Stimulated activated CD8-positive, alpha-beta memory T cell treated with anti-CD3 and anti-CD28 coated beads, Interleukin-7, amount 100 ng/mL, for 48 hours (primary cell): ENCODE measurements around the gene SMYD3.

Experiments
- DNase-seq, 2 donors: peaks; one replicate each; pipeline ENCODE4 v3.0.0-alpha.2; 2020; ENCODE audit warnings: low read depth in 1 of 2; ENCODE audit errors: extremely low read depth in 1 of 2

Gene SMYD3

DNA sequence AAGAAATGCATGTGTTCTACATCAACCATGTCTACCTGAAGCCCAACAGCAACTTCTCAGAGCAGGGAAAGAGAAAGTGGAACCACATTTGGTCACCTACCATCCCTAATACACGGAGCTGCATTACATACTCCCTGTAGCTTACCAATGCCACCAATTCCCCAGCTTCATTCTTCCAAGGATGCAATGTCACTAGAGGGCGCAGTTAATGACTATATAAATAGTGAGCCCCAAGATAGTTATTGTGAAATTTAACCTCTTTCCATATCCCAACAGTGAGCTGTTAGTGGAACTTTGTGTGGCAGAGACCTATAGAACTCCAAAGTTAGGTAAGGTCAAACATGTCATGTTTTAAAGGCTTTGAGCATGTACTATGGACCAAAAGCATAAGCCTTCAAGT, 618.3 kb downstream of the SMYD3 start:
- no peak for DNase-seq

DNA sequence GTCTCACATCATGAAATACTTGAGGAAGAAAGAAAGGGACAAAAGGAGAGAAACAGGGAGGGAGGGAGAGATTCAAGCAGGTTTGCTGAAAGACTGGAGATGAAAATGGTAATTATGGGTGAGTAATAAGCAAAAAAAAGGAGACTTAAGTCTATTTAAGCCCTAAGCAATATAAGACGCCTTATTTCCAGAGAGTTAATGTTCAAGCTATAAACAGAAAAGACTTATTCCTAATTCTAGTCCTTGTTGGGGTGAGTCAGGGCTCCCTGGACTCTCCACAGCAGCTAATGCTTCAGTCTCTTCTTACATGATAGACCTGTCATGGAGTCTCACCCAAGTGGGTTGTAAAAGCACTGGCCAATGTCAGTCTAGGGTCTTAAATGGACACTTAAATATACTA, 619.2 kb downstream of the SMYD3 start:
- no peak for DNase-seq

DNA sequence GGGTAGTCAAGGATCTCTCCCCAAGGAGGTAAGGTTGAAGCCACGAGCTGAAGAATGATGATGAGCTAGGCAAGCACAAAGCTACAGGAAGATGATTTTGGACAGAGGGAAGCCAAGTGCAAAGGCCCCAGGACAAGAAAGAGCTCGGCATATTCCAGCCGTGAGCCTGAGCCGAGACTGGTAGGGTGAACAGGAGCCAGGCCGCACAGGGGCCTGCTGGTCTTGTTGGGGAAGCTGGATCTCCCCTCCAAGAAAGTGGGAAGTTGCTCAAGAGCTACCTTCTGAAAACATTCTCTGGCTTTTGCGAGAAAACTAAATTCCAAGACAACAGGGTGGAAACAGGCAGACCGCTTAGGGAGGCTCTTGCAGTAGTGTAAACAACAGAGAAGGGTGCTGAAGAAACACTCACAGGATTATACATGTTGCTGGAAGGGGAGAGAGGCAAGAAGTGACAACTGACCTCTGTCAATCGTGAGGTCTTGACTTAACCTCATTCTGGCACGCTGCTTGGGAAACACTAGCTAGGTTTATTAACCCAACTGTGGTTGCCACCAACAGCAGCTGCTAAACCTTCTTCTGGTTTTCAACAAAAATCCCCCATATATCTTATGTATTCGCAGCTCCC, 625.2 kb downstream of the SMYD3 start:
- DNase-seq, result no peak

DNA sequence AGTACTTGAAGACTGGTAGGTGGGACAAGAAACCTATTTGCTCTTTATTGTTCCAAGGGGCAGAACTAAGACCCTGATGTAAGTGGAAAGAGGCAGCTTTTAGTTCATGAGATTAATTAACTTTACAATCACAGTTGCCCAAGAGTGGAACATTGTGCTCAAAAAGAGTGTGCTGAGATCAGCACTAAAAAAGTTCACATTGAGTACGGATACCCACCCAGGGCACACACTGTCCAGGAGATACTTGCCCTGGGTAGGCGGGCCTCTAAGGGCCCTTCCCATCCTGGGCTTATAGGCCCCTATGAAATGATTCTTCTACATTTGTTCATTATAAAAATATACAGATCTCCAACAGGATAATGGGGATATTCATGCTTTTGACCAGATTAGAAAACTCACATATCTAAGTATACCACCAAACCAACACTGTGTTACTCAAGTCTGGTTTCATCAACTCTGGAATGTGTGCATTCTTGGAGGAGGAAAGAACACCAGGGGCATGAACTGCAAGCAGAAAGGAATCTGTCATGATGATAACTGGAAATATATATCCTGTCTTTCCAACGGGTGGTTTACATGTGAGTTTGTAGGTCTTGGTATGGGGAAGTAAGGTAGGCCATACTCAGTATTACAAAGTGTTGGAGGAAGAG, 626.2 kb downstream of the SMYD3 start:
- DNase-seq, result no peak

DNA sequence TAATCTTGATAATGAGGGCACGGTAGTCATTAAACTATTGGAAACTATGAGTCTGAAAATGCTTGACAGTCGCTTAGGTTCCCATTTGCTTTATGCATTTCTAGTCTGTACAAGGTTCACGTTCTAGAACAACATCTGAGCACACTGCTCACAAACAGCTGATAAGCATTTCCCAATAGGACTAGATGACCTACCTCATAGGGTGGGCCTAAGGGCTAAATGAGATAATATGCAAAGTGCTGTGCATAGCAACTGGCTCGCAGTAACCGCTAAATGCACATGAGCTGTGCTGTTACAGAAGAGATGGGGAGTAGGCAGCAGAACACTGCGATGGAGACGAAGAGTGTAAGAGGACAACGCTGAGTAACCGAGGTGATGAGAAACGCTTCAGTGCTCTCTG, 628.0 kb downstream of the SMYD3 start:
- DNase-seq, result no peak

DNA sequence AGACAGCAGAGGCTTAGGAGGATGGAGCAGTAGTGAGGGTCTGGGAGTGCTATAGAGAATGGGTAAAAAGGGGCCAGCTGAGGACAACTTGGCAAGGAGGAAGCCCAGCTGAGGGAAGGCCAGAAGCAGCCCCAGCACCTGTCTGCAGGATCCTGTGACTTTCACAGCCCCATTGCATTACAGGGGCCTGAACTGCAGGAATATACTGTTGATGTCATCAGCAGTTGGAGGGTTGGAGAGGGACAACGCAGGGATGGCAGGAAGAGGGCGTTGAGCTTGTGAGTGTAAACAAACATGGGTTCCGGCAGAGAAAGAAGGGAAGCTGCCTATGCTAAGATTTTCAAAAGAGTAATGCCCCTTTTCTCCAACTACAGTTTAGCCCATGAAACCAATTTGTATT, 628.5 kb downstream of the SMYD3 start:
- DNase-seq, result no peak

DNA sequence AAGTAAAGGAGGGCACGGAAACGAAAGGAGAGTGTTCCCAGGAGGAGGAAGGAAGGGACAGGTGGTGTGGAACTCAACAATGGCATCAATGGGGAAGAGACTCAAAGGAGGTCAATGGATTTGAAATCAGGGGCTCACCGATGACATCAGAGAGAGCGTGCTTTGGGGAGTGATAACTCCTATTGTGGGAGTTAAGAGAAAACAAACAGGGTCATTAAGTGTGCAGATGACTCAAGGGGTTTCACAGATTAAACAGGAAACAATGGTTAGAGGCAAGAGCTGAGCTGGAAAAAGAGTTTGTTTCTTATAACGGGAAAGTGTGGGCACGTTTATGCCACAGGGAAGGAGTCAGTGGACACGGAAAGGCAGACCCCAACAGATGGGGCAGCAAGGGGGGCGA, 629.1 kb downstream of the SMYD3 start:
- DNase-seq, result no peak

DNA sequence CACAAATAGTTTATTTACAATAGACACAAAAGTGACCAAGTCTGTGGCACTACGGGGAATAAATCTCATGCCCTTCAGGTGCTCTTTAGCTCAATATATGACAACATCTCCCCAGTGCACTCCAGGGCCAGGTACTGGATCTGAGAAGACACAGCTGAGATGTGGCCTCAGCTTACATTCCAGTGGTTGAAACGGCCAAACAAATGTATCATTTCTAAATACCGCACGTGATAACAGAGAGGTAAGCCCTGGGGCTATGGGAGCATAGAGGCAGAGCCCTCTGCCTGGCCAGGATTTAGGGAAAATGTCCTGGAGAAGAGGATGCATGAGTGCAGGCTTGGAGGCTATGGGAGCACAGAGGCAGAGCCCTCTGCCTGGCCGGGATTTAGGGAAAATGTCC, 630.5 kb downstream of the SMYD3 start:
- no peak for DNase-seq

DNA sequence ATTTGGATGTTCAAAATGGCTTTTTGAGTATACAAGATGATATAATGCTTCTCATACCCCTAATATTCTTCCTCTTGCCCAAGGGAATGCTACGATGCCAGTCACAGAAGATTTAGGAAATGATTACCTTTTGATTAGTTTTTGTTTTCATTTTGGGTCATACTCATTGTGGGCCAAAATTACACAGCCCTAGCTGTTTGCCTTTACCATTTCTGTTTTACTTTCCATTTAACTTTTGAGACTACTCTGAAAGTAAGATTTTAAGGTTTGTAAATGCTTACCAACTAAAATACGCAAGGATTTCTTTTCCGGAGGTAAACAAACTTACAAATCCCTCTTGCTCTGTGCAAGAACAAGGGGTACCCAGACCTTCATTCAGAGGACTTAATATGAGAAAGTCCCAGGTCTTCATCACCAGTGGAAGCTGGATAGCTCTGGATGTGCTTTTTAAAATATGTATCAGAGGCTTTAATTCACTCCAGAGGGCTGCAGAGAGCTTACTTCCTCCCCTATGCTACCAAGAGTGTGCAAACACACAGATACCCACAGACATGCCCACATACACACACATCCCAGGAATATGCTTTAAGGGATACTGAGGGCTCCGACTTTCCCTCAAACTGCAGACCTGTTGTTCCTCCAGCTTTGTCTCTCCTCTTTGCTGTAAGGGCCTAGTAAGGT, 631.4 kb downstream of the SMYD3 start:
- no peak for DNase-seq

DNA sequence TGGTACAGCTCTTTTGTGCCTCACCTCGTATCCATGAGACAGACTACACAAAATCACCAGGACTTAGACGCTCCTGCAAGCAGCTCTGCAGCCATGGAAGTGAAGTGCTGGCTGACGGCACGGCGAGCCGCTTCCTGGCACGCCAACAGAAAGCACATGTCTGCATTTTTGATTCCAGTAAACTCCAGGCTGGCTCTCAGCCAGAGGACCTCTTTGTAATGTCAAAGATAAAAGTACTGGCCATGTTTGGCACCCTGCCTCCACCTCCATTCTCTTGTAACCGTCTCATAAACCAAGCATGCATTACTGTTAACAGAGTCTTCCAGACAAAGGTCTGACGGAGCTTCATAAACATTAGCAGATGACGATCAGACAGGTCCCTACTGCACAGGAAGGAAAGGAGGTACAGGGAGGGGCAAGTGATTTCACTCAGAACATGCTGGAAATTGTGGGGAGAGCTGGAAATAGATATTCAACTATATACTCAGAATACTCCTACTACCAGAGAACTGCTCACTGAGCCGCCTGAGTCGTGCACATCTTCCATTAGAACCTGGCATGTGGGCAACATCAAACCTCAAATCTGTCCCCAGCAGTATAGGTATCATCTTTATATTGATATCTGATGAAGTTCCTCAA, 632.0 kb downstream of the SMYD3 start:
- no peak for DNase-seq

DNA sequence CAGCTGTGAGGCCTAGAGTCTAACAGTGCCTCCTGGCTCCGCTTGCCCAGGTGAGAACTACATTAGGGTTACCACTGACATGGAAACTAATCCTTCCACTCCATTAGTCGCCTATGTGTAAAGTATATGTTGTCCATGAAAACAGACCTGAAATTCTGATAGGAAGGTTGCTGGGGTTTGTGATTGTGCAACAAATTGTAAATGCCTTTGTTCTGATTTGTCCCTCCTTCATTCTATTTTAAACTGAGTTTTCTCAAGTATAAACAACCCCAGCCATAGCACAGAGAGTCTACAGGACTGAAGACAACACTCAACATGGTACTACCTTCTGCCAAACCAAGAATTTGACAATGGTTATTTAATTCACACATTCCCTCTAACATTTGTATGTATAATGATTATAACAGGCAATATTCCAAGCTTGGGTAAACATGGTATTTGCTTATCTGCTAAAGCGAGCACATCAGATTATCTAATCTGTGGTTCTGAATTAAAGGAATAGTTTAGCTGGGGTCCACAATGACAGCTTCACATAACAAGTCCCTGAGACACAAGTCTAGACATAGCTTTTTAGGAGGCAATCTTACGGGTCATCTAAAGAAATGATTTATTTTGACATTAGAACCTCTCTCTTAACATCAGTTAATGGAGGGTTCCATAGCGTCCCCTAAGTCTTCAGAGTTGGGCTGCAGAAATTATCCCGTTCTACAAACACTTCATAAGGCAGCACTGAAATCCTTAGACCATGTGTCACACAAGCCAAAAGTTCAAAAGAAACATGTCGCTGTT, 633.0 kb downstream of the SMYD3 start:
- no peak for DNase-seq

DNA sequence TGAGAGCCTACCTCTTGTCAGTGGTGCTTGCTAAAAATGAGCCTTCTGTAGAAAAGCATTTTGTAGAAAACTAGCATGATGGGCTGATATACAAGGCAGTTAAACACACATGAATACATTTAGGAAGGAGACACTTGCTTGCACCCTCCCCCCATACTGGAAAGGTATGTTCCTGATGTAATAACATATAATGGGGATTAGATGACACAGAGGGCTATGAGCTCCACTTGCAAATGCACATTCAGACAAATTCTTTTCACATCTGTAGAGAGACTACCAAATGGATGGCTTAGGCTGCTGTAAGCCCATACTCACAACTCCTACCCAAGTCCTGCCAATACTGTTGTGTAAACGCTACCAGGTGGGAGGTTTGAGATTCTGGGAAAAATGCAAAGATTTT, 634.0 kb downstream of the SMYD3 start:
- DNase-seq, result no peak

DNA sequence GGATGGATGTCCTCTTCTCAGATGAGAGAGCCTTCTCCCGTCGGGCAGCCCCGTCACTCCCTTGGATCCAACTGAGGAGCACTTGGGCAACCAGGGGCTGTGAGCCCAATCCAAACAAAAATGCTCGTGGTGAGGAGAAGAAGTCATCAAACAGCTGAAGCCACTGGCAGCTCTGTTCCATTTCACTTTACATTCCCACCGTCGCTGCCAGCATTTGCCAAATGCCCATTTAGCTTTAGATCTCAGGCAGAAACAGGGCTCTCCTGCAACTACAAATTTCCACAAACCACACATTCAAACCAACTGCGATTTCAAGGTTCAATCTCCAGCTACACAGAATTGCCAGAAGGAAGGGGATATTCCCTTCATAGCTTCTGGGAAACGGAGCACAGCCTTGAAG, 634.6 kb downstream of the SMYD3 start:
- no peak for DNase-seq

DNA sequence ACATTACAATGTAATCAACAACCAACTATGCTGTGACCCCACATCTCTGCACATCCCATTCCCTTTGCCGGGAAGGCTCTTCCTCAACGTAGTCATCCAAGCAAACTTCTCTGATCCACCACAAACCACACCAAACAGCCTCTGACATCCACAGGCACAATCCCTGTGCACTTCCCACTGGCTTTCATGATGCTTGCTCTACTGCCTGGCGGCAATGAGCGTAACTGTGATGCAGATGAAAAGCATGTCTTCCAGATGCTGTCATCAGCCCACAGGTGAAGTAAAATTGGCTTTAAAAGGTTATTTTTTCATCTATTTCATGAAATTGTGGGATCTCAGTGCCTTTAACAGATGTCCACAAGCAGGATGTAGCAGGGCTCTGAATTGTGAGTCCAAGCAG, 635.2 kb downstream of the SMYD3 start:
- DNase-seq, result no peak

DNA sequence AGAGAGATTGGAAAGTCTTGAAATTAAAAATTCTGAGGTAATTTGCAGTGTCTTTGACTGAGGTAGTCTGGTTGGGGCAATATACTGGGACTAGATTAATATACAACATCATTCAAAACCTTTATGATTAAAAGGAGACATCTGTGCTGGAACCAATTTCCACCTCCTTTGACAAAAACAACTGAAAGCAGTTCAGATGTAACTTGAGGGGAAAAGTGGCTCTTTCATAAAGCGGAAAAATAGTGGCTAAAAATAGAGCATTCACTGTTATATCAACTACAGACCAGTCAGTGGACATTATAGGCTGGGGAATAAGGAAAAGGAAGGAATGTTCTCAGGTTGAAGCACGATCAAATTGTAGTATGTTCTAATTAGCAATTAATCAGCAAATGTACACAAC, 635.9 kb downstream of the SMYD3 start:
- no peak for DNase-seq

DNA sequence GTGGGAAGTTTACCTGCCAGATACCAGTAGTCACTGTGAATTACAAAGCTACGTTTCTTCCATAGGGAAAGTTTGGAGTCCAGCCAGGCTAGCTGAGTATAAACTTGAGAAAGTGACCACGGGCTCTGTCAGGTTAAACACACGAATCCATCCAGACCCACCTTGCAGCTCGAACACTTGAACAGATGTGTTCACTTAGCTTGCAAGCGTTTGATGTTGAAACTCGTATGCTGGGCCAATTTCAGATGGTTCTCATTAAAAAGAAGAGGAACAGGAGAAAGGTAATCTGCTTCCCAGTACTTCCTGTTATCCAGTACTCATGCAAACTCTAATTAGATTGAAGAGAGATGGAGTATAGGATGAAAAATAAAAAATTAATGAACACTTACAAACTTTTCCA, 636.4 kb downstream of the SMYD3 start:
- DNase-seq, result no peak

DNA sequence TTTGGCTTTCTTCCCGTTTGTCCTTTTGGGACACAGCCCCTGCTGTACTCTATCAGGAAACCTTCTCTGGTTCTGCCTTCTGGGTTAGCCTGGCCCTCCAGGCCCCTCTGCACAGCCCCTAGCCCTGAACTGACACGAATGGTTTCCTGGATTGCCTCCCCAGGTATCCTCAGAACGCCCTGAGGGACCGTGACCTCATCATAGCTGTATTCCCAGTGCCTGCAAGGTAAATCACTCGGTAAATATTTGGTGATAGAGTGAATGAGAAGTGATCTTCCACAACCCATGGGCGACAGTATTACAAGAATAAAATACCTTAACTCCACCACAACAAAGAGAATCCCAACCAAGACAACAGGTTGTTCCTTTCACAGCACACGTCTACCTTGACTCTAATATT, 637.2 kb downstream of the SMYD3 start:
- no peak for DNase-seq

DNA sequence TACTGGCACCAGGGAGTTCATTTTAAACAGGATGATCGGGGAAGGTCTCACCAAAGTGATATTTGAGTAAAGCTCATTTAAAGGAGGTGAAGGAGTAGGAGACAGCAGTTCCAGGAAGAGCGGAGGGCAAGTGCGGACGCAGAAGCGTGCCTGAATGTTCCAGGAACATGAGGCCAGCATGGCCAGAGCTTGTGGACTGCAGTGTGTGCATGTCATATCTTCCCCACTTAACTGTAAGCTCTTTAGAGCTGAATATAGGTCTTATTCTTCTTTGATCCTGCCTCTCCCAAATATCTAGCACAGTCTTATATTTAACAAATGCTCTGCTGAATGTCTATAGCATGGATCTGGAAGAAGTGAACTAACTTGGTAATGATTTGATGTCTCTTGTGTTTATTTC, 639.3 kb downstream of the SMYD3 start:
- no peak for DNase-seq

DNA sequence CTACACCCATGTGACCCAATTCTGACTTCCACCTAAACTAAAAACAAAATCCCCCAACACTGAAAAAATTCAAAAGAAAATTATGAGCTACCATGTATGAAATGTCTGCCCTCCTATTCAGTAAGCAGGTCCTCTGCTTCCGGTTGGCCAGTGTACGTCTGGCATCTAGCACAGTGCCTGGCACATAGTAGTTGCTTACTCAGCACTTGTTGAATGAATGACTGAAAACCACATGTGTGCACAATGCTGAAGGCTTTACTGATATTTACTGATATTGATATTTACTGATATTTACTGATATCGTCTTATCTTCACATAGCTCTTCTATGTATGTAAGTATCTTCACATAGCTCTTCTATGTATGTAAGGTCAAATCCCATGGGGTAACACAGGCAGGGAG, 642.2 kb downstream of the SMYD3 start:
- DNase-seq, result no peak

DNA sequence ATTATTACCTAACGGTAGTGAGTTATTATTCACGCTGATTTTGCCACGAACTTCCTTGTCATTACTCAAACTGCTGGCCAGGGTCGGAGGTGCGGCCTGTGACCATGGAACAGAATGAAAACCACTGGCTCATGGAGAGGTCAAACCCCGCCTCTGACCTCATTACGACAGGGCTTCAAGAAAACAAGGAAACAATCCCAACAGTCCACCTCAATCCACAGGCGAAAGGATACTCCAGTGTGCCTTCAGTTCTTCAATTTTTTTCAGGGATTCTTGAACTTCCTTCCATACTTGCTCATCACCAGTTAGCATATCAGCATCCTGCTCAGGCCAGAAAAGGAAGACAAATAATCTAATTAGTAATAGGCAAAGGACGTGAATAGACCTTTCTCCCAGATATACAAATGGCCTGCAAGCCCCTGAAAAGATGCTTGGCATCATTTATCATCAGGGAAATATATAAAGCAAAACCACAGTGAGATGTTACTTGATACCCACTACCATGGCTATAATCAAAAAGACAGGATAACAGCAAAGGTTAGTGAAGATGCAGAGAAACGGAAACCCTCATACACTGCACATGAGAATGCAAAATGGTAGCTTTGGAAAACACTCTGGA, 643.4 kb downstream of the SMYD3 start:
- no peak for DNase-seq
